Measurements from ENCODE around the gene POU3F2. TPM values are rescaled to one million over a fixed set of nuclear protein-coding genes. Genes with fewer than 3 reads are reported as not detected.

Gene POU3F2
- total RNA-seq, 1 donor from 2014 or later = not detected

- Mint-ChIP-seq H3K27ac (no peak overlapping the region), H3K27me3 (peaks cover 74% of the 10 kb centered on the region), H3K36me3 (ENCODE audit: low read depth) (no peaks in the 10 kb centered on the region), H3K4me3 (no peak overlapping the region), H3K4me1 (peaks cover 50% of the 10 kb centered on the region), H3K9me3 (peaks cover 2% of the 10 kb centered on the region)
- DNase-seq (no peak), ATAC-seq (ENCODE audit: low read depth) (no peak)
- CTCF ChIA-PET = interaction anchor here (1.1 kb wide), 1 partner anchor 15 kb away, joined by 3 read pairs; no protein-coding TSS in a partner anchor
- intact Hi-C loops (cut with micrococcal nuclease) = loop anchor here (5.0 to 10.0 kb wide), 4 partner anchors 772 to 1933 kb away; partner anchors contain the start of genes KLHL32 and NDUFAF4
- TF ChIP-seq, protein P1, sequence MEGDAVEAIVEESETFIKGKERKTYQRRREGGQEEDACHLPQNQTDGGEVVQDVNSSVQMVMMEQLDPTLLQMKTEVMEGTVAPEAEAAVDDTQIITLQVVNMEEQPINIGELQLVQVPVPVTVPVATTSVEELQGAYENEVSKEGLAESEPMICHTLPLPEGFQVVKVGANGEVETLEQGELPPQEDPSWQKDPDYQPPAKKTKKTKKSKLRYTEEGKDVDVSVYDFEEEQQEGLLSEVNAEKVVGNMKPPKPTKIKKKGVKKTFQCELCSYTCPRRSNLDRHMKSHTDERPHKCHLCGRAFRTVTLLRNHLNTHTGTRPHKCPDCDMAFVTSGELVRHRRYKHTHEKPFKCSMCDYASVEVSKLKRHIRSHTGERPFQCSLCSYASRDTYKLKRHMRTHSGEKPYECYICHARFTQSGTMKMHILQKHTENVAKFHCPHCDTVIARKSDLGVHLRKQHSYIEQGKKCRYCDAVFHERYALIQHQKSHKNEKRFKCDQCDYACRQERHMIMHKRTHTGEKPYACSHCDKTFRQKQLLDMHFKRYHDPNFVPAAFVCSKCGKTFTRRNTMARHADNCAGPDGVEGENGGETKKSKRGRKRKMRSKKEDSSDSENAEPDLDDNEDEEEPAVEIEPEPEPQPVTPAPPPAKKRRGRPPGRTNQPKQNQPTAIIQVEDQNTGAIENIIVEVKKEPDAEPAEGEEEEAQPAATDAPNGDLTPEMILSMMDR (IDR thresholded peaks at IDR 0.05) = no peak
- POLR2A ChIA-PET = no interaction called here
These were observed 4.2 kb upstream of the POU3F2 start for GRCh38 chr6:98830146-98830545.

- ATAC-seq (ENCODE audit: low read depth) (no peak), DNase-seq (no peak)
- no peaks in the 10 kb centered on the region for H3K36me3 Mint-ChIP-seq (ENCODE audit: low read depth)
- ChIA-PET POLR2A (no interaction called here), CTCF (interaction anchor here (0.6 kb wide), 1 partner anchor 1161 kb away, joined by 3 read pairs; no protein-coding TSS in a partner anchor)
- peaks cover 56% of the 10 kb centered on the region for H3K4me1 Mint-ChIP-seq
- H3K9me3 Mint-ChIP-seq = peaks cover 2% of the 10 kb centered on the region
- intact Hi-C loops (cut with micrococcal nuclease) = loop anchor here (5.0 to 10.0 kb wide), 4 partner anchors 771 to 1934 kb away; partner anchors contain the start of genes KLHL32 and NDUFAF4
- H3K27ac Mint-ChIP-seq = no peak overlapping the region
- H3K4me3 Mint-ChIP-seq = peak overlapping the region; percentile 57
- TF ChIP-seq, protein P1 (IDR thresholded peaks at IDR 0.05) = no peak
- H3K27me3 Mint-ChIP-seq = peaks cover 69% of the 10 kb centered on the region
These were observed 3.1 kb upstream of the POU3F2 start for GRCh38 chr6:98831057-98831958.

DNA sequence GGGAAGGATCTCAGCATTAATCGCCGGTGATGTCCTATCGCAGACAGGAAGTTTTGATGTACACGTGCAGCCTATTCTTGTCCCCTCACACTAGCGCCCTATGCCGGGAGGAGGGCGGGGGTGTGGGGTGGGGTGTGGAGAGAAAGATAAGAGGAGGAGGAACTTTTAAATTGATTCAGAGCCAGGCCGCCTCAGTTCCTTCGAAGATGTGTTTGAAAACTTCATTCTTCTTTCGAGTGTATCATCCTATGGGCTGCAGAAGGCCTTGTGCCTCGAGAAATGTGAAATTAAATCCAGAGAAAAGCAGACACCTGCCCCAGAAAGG is 2.5 kb upstream of the POU3F2 start:
- peaks cover 58% of the 10 kb centered on the region for H3K4me1 Mint-ChIP-seq
- H3K36me3 Mint-ChIP-seq (ENCODE audit: low read depth) = no peaks in the 10 kb centered on the region
- no peak for DNase-seq
- H3K4me3 Mint-ChIP-seq = peak overlapping the region; percentile 57
- H3K27ac Mint-ChIP-seq = no peak overlapping the region
- peaks cover 2% of the 10 kb centered on the region for H3K9me3 Mint-ChIP-seq
- ChIA-PET POLR2A (no interaction called here), CTCF (no interaction called here)
- intact Hi-C loops (cut with micrococcal nuclease) = loop anchor here (5.0 to 10.0 kb wide), 4 partner anchors 770 to 1935 kb away; partner anchors contain the start of genes KLHL32 and NDUFAF4
- ATAC-seq (ENCODE audit: low read depth) = no peak
- TF ChIP-seq, protein P1 (IDR thresholded peaks at IDR 0.05) = no peak
- peaks cover 69% of the 10 kb centered on the region for H3K27me3 Mint-ChIP-seq

- intact Hi-C loops (cut with micrococcal nuclease) = loop anchor here (5.0 to 10.0 kb wide), 4 partner anchors 770 to 1935 kb away; partner anchors contain the start of genes KLHL32 and NDUFAF4
- peaks cover 2% of the 10 kb centered on the region for H3K9me3 Mint-ChIP-seq
- peaks cover 68% of the 10 kb centered on the region for H3K27me3 Mint-ChIP-seq
- peaks cover 57% of the 10 kb centered on the region for H3K4me1 Mint-ChIP-seq
- DNase-seq = no peak
- POLR2A ChIA-PET = no interaction called here
- TF ChIP-seq, protein P1 (IDR thresholded peaks at IDR 0.05) = no peak
- H3K4me3 Mint-ChIP-seq = peak overlapping the region; percentile 89
- no peak overlapping the region for H3K27ac Mint-ChIP-seq
- no peak for ATAC-seq (ENCODE audit: low read depth)
- H3K36me3 Mint-ChIP-seq (ENCODE audit: low read depth) = no peaks in the 10 kb centered on the region
- CTCF ChIA-PET = no interaction called here
These were observed 1.9 kb upstream of the POU3F2 start for GRCh38 chr6:98832284-98833056.

GRCh38 chr6:98833057-98833306 is 1.4 kb upstream of the POU3F2 start:
- CTCF ChIA-PET = no interaction called here
- H3K4me3 Mint-ChIP-seq = peak overlapping the region; percentile 89
- TF ChIP-seq, protein P1 (IDR thresholded peaks at IDR 0.05) = no peak
- H3K4me1 Mint-ChIP-seq = peaks cover 57% of the 10 kb centered on the region
- ATAC-seq (ENCODE audit: low read depth) (no peak), DNase-seq (no peak)
- no peak overlapping the region for H3K27ac Mint-ChIP-seq
- peaks cover 2% of the 10 kb centered on the region for H3K9me3 Mint-ChIP-seq
- peaks cover 69% of the 10 kb centered on the region for H3K27me3 Mint-ChIP-seq
- H3K36me3 Mint-ChIP-seq (ENCODE audit: low read depth) = no peaks in the 10 kb centered on the region
- POLR2A ChIA-PET = no interaction called here
- intact Hi-C loops (cut with micrococcal nuclease) = loop anchor here (5.0 to 10.0 kb wide), 4 partner anchors 769 to 1936 kb away; partner anchors contain the start of genes KLHL32 and NDUFAF4
